CD4-positive, alpha-beta T cell treated with Interleukin-15 for 1 hour (primary cell): ENCODE results near the gene SEMA3F.
"Not testable (repeated sequence)": the region's sequence is repeated elsewhere in the genome, so short reads cannot be mapped to it uniquely, and the experiment has no call there.

Experiments used
- DNase-seq: peaks from one replicate; pipeline ENCODE4 v3.0.0-alpha.2; 2020

SEMA3F gene

GRCh38 chr3:50194128-50194902 lies 39.2 kb downstream of the SEMA3F start:
- DNase-seq = peak; percentile 86

GRCh38 chr3:50194903-50195500 lies 39.9 kb downstream of the SEMA3F start:
- DNase-seq = no peak

- DNase-seq = no peak
Observed at GRCh38 chr3:50195501-50196252, 40.6 kb downstream of the SEMA3F start.

- no peak for DNase-seq
Observed at GRCh38 chr3:50196253-50196801, 41.2 kb downstream of the SEMA3F start.

- DNase-seq = no peak
Observed at GRCh38 chr3:50201573-50202315, 46.6 kb downstream of the SEMA3F start.

GRCh38 chr3:50202353-50203112 lies 47.4 kb downstream of the SEMA3F start:
- no peak for DNase-seq

- DNase-seq = no peak
Observed at GRCh38 chr3:50203113-50203808, 48.1 kb downstream of the SEMA3F start.

- DNase-seq = no peak
Observed at GRCh38 chr3:50203809-50204803, 49.0 kb downstream of the SEMA3F start.

- DNase-seq = no peak
Observed at GRCh38 chr3:50204804-50205412, 49.8 kb downstream of the SEMA3F start, which contains the start of gene SLC38A3. SLC38A3 (plus strand) TSS chr3:50205271; CDS start chr3:50214200, 8,929 bp downstream.

- DNase-seq = peak; percentile 46
Observed at GRCh38 chr3:50205413-50206276, 50.5 kb downstream of the SEMA3F start.

- DNase-seq = no peak
Observed at GRCh38 chr3:50207359-50208042, 52.4 kb downstream of the SEMA3F start.

- DNase-seq = no peak
Observed at GRCh38 chr3:50208677-50209344, 53.7 kb downstream of the SEMA3F start.

- DNase-seq = no peak
Observed at GRCh38 chr3:50210176-50210509, 55.0 kb downstream of the SEMA3F start.

GRCh38 chr3:50210510-50211367 lies 55.6 kb downstream of the SEMA3F start:
- DNase-seq = no peak

- not testable (repeated sequence) for DNase-seq
Observed at GRCh38 chr3:50211368-50211717, 56.2 kb downstream of the SEMA3F start.

GRCh38 chr3:50211930-50212329 lies 56.8 kb downstream of the SEMA3F start:
- DNase-seq = no peak
